GM19351 (cell line): ENCODE data around the gene CDC45.
A peak's percentile ranks its signal among the peaks of the same experiment; 100 is the strongest.
"Not testable (repeated sequence)": the region's sequence is repeated elsewhere in the genome, so short reads cannot be mapped to it uniquely, and the experiment has no call there.

Source experiments
- ATAC-seq: cut with Tn5 transposase; IDR thresholded peaks from one replicate; pipeline ENCODE4 v1.9.1; 2021; ENCODE audit warnings: mild to moderate bottlenecking, moderate library complexity; ENCODE audit not compliant: unreplicated experiment

Gene CDC45, protein sequence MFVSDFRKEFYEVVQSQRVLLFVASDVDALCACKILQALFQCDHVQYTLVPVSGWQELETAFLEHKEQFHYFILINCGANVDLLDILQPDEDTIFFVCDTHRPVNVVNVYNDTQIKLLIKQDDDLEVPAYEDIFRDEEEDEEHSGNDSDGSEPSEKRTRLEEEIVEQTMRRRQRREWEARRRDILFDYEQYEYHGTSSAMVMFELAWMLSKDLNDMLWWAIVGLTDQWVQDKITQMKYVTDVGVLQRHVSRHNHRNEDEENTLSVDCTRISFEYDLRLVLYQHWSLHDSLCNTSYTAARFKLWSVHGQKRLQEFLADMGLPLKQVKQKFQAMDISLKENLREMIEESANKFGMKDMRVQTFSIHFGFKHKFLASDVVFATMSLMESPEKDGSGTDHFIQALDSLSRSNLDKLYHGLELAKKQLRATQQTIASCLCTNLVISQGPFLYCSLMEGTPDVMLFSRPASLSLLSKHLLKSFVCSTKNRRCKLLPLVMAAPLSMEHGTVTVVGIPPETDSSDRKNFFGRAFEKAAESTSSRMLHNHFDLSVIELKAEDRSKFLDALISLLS

DNA sequence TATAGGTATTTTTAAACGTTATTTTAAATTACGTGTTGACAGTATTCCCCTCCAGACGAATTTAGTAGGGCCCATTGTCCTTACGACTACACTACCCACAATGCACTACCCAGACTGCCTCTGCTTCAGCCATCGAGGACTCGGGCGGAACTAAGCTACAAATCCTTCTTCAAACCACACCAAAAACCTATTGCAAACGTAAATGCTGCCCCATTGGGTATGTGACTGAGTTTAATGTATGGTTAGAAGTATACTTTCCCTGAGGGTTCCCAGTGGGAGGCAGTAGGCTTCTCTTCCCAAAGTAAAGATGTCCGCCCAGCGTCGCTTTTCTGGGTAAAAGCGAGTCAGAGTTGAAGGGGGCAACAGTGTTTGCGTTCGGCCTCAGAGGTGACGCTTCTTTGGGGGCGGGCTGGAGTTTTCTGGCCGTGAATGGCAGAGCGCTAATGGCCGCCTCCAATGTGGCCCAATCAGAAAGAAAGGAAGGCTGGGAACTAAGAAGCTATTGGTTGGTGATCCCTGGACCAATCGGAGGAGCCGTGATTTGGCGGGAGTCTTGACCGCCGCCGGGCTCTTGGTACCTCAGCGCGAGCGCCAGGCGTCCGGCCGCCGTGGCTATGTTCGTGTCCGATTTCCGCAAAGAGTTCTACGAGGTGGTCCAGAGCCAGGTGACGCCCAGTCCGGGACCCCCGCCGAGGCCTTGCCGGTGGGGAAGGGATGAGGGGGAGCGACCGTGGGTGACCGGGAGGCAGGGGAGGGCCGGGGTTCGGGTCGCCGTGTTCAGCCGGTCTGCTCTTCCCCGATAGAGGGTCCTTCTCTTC lies at the start of gene CDC45:
Gene CDC45 (plus strand): TSS at position 566 of the 818 bp plus-strand sequence. CDS start 49 bp downstream, at position 615.
- peak; percentile 90 for ATAC-seq

DNA sequence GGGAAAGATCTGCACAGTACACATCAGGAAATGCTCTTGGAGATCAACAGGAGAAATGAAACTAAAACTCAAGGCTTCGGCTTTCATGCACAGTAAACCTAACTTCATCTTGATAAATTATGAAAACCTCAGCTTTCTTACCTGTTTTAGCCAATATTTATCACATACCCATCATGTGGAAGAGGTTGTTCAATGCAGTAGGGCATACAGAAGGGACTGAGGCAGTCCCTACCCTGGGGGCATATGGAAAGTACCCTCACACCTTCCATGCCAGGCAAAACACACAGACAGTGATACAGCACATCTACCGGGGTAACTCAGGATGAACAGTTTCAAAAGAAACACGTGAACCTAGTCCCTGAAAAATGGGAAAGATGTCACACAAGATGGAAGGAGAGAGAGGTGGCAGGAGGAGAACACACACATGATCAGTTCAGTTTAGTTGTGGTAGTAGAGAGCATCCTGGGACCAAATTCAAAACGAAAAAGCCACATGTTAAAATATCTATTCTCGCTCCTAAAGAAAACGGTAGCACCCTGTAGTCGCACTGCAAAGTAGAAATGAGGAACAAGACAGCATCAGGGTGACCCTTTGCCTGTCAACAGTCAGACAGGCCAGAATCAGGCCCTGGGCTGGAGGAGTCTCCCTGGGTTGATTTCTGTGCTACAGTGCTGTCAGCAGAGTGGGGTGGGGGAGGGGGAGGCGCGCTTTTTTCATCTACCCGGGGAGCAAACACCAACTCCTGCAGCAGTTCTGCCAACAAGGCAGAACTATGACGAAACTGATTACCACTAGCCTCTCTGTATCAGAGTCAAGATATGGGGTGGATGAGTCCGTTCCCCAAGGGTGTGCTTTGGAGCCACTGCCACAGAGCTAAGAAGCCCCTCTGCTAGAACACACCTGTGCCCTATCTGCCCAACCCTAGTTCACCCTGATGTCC lies 49.5 kb upstream of the CDC45 start:
- ATAC-seq, result no peak

- no peak for ATAC-seq
These were observed 48.7 kb upstream of the CDC45 start for GRCh38 chr22:19430890-19431541.

DNA sequence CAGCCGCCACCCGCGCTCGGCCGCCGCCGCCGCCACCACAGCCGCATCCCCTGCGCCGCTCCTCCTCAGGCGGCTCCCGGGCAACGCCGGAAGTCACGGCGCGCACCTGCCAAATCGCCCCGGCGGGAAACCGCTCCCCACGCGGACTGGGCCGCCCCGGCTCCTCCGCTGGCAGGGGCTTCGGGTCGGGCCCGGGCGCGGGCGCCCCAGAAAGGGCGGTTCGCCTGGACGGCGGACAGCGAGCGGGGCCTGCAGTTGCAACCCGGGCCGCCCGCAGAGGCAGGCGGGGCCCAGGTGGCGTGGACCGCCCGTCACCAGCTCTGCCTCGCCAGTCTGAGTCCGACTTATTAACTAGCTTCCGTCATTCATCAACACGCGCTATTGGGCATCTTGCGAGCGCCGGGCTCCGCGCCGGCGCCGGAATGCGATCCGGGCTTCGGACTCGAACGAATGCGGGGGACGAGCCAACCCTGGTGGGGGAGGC lies 48.0 kb upstream of the CDC45 start, which contains the start of gene HIRA:
Gene HIRA (minus strand): TSS at position 85 of the 484 bp plus-strand sequence. CDS start 257 bp downstream, outside the sequence.
- ATAC-seq, result peak; percentile 36

DNA sequence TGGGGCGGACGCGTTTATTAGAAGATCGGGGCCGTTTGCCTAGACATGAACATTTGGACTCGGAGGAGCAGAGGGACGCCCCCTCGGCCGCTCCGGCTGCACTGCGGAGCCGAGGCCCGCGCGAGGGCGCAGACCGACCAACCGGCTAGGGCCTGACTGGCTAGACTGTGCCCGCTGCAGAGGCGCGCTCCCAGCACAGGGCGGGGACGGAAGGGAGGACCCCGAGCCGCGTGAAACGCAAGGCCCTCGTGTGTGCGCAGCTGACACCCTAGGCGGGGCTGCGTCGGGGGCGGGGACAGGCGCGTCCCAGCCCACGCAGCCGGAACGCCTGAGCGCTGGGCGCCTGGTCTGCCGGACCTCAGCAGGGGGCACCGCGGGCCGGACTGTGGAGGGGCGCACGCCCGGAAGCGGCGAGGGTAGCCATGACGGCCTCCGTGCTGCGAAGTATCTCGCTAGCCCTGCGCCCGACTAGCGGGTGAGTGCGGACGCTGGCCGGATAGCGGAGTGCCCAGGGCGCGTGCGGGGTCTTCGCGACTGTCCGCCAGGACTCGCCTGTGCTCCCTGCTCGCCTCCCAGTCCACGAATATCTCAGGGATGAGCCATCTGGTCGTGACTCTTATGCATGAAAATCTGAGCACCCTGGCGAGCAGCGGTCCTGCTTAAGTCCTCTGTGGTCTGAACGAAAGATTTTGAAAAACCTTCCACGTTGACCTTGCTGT lies 47.4 kb upstream of the CDC45 start, which contains the start of gene MRPL40:
Gene MRPL40 (plus strand): TSS at position 413 of the 719 bp plus-strand sequence. CDS start 10 bp downstream, at position 423.
- peak; percentile 80 for ATAC-seq

GRCh38 chr22:19434401-19434800 lies 45.3 kb upstream of the CDC45 start:
- ATAC-seq, result no peak

- no peak for ATAC-seq
These were observed 44.7 kb upstream of the CDC45 start for GRCh38 chr22:19434829-19435580.

DNA sequence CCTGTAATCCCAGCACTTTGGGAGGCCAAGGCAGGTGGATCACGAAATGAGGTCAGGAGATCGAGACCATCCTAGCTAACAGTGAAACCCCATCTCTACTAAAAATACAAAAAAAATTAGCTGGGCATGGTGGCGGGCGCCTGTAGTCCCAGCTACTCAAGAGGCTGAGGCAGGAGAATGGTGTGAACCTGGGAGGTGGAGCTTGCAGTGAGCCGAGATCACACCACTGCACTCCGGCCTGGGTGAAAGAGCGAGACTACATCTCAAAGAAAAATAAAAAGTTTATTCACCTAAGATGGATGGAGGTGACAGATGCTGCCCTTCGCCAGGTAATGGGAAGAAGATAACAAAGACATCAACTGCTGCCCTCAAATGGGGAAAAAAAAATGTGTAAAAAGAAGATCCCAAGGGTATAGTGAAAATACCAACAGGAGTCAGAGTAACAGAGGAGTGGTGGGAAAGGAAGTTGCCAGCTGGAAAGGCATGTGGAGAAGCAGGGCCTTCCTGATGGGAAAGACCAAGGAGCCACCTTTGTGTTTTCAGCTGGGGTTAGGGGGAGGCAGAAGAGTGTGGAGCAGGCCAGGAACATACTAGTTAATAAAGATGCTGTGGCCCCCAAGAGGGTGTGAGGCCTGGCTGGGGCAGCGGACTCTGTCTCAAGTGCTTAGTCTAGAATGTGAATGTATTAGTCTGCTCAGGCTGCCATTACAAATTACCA lies 43.1 kb upstream of the CDC45 start:
- not testable (repeated sequence) for ATAC-seq

DNA sequence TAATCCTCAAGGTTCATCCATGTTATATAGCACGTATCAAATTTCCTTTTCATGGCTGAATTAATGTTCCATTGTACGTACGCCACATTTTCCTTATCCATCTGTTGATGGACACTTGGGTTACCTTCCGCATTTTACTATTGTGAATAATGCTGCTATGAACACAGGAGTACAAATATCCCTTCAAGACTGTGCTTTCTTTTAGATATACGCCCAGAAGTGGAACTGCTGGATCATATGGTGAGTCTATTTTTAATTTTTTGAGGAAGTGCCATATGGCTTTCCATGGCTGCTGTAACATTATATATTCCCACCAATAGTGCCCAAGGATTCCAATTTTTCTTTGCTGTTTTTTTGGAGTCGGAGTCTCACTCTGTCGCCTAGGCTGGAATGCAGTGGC lies 41.4 kb upstream of the CDC45 start:
- ATAC-seq, result no peak

GRCh38 chr22:19440411-19441195 lies 39.1 kb upstream of the CDC45 start:
- no peak for ATAC-seq

DNA sequence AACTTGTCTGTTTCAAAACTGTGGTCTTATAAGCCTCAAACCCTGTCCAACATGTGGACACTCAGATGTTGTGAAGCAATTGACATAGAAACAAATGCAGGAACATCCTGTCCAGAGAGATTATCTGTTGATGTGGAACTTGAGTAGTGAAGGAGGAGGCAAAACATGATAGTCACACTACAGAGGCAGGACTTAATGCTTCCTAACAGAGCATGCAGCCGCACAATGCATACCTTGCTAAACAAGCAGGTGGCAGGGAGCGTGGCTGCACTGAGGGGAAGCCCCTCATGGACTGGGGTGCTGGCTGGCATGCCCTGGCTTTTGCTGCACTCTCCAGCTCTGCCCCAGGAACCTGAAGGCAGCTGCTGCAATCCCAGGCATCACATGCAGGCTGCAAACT lies 37.6 kb upstream of the CDC45 start:
- ATAC-seq, result no peak

- no peak for ATAC-seq
These were observed 36.0 kb upstream of the CDC45 start for GRCh38 chr22:19443544-19444211.

- not testable (repeated sequence) for ATAC-seq
These were observed 34.3 kb upstream of the CDC45 start for GRCh38 chr22:19445279-19445982.

DNA sequence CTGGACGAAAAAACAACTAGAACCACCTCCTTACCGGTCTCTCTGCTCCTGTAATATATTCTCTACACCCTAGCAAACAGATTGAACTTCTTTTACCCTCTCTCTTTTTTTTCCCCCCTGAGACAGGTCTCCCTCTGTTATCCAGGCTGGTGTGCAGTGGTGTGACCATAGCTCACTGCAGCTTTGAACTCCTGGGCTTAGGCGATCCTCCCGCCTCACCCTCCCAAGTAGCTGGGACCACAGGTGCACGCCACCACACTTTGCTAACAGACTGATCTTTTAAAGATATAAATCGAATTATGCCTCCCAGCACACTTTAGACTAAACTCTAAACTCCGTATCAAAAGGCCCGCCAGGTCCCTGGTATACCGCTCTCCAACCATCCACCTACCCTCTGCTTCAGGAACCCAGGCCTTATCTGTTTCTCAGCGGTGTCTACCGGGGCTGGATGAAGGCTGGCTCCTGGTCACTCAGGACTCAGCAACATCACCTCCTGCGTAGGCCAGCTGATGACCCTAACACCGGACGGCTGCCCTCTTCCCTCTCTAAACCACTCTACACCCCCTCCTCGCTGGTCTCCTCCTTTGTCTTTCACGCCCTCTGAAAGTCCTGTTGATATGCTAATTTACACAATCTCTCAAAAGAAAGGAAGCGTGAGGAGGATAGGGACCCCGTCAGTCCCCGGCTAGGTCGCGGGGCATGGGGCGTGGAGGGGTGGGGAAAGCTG lies 33.0 kb upstream of the CDC45 start:
- peak; percentile 7 for ATAC-seq
